ENCODE measurements around the gene SLC8A2.

DNA sequence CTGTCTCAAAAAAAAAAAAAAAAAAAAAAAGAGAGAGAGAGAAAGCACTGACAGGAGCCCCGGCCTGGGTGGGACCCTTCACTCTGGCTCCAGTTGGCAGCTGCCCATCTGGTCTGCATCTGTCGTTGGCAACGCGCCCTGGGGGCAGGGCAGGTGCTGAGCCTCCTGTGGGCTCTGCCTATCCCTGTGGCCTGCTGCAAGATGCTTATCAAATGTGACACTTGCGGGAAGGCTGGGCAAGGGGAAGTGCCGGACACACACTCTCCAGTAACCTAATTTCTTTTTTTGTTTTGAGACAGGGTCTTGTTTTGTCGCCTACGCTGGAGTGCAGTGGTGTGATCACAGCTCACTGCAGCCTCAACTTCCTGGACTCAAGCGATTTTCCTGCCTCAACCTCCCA is 23.0 kb upstream of the SLC8A2 start:
- no peak for TF ChIP-seq SMC3 (IDR thresholded peaks at IDR 0.05; ENCODE audit: low read depth, low read length)
- no peak for TF ChIP-seq POLR2A (IDR thresholded peaks at IDR 0.05; ENCODE audit: low read depth, low read length)

All from IMR-90 (cell line).